GM06990 (cell line): ENCODE results near the gene CYP1A2.

Experiments used
- DNase-seq: peaks from one replicate; pipeline ENCODE4 v3.0.0-alpha.2; 2011; ENCODE audit not compliant: insufficient read length; ENCODE audit errors: extremely low read depth
- H3K27me3 ChIP-seq: replicated peaks from 2 replicates; pipeline ENCODE4 v1.6.0; 2011; ENCODE audit warnings: low read length; ENCODE audit not compliant: control insufficient read depth, insufficient read depth
- H3K36me3 ChIP-seq: 2 replicates; pipeline ENCODE4 v1.5.1; 2011; ENCODE audit warnings: low read length; ENCODE audit not compliant: control insufficient read depth, insufficient read depth
- H3K4me3 ChIP-seq: replicated peaks from 2 replicates; pipeline ENCODE4 v1.5.1; 2011; ENCODE audit warnings: low read depth, mild to moderate bottlenecking, control low read depth, low read length
- TF ChIP-seq, protein P1 (sequence below): IDR thresholded peaks from 2 replicates; pipeline ENCODE4 v1.5.1; 2011; ENCODE audit warnings: low read length, control low read depth, mild to moderate bottlenecking, inconsistent platforms; ENCODE audit not compliant: insufficient read depth, poor library complexity, severe bottlenecking

CYP1A2 gene

GRCh38 chr15:74716651-74717050 lies 32.0 kb upstream of the CYP1A2 start:
- TF ChIP-seq, protein P1, sequence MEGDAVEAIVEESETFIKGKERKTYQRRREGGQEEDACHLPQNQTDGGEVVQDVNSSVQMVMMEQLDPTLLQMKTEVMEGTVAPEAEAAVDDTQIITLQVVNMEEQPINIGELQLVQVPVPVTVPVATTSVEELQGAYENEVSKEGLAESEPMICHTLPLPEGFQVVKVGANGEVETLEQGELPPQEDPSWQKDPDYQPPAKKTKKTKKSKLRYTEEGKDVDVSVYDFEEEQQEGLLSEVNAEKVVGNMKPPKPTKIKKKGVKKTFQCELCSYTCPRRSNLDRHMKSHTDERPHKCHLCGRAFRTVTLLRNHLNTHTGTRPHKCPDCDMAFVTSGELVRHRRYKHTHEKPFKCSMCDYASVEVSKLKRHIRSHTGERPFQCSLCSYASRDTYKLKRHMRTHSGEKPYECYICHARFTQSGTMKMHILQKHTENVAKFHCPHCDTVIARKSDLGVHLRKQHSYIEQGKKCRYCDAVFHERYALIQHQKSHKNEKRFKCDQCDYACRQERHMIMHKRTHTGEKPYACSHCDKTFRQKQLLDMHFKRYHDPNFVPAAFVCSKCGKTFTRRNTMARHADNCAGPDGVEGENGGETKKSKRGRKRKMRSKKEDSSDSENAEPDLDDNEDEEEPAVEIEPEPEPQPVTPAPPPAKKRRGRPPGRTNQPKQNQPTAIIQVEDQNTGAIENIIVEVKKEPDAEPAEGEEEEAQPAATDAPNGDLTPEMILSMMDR = no peak

DNA sequence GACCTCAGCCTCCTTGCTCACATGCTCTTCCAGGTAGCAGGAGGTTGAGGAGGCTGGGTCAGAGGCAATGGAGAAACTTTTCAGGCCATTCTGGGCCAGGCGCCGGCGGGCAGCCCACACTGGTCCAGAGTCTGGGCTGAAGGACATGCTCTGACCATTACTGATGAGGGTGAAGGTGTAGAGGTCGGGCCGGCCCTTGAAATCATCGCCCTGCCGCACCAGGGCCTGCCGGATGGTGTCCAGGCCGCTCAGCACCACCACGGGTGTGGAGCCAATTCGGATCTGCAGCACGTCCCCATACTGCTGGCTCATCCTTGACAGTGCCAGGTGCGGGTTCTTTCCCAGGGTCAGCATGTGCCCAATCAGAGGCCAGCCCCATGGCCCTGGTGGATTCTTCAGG lies 26.1 kb upstream of the CYP1A2 start:
- H3K36me3 ChIP-seq = no peaks in the 10 kb centered on the region
- no peaks in the 10 kb centered on the region for H3K27me3 ChIP-seq
- H3K4me3 ChIP-seq = no peak overlapping the region
- DNase-seq = no peak
- TF ChIP-seq, protein P1 = no peak

More at GRCh38 chr15:74716651-74717050, 32.0 kb upstream of the CYP1A2 start:
- Histone ChIP-seq H3K4me3 (no peak overlapping the region), H3K27me3 (no peaks in the 10 kb centered on the region), H3K36me3 (no peaks in the 10 kb centered on the region)
- no peak for DNase-seq

DNA sequence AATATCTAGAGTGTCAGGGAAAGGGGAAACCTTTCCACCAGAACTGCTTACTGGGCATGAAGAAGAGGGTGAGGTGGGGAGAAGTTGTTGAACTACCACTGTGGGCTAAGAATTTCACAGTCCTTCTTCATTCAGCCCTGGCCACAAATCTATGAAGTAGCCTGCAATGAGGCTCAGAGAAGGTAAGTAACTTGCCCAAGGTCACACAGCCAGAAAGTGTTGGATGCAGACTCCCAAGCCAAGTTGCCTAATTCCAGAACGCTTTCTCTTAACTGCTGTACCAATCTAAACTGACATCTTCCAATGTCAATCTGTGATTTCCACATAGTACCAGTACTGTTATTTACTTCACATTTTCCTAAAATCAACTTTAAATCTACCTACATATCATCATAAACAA lies 25.5 kb upstream of the CYP1A2 start:
- DNase-seq = no peak
- Histone ChIP-seq H3K27me3 (no peaks in the 10 kb centered on the region), H3K36me3 (no peaks in the 10 kb centered on the region), H3K4me3 (no peak overlapping the region)
- TF ChIP-seq, protein P1 = no peak

DNA sequence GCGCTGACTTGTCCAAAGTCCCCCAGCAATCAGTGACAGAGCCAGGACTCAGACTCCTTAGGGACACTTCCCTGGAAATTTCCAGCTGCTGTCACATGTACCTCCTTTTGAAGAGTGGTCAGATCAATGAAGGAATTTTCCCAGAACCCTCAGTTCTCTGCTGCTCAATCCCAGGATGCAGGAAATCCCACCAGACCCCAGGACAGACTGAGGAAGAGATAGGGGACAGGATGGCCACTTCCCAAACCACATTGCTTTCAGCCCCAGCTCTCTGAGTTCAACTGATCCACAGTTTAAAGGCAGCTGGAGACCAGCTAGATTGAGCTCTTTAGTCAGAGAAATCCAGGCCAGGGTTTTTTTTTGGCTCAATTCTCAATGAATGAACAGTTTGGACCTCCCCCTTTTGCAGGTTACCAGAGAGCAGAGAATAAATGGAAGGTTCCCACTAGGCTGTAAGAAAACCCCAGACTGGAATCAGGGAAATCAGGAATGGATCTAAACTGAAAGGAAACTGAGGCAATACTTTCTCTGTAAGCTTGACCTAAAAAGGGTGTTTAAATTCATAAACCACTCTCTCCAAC lies 24.8 kb upstream of the CYP1A2 start:
- DNase-seq = no peak
- no peak overlapping the region for H3K4me3 ChIP-seq
- no peaks in the 10 kb centered on the region for H3K36me3 ChIP-seq
- TF ChIP-seq, protein P1 = no peak
- H3K27me3 ChIP-seq = no peaks in the 10 kb centered on the region

GRCh38 chr15:74724570-74725224 lies 23.9 kb upstream of the CYP1A2 start:
- TF ChIP-seq, protein P1 = no peak
- no peak for DNase-seq
- Histone ChIP-seq H3K27me3 (no peaks in the 10 kb centered on the region), H3K4me3 (no peak overlapping the region), H3K36me3 (no peaks in the 10 kb centered on the region)
